ENCODE measurements around the gene SH2B2. TPM values are rescaled to one million over a fixed set of nuclear protein-coding genes. Genes with fewer than 3 reads are reported as not detected.

The SH2B2 gene
- total and polyA plus RNA-seq, 4 donors = 0.65 to 1.4 (median 1.0) TPM; not detected in 1

- H3K36me3 ChIP-seq (ENCODE audit: control insufficient read depth in 4 of 4, insufficient read depth in 3 of 4, low read depth in 1 of 4, low read length in 3 of 4) = peaks cover 2 to 22% (median 13%) of the 10 kb centered on the region in 4 donors
- no peak overlapping the region for H3K9ac ChIP-seq (ENCODE audit: low read depth in 1 of 2, low read length in 2 of 2)
- no peaks in the 10 kb centered on the region for H3K4me1 ChIP-seq (ENCODE audit: control insufficient read depth in 4 of 4, insufficient read depth in 4 of 4, low read length in 3 of 4)
- DNase-seq (ENCODE audit: low spot score) = no peak
- no peak overlapping the region for H3K27ac ChIP-seq (ENCODE audit: low read depth in 1 of 2, low read length in 2 of 2)
- WGBS = 95% methylated on average over 4 of the region's 4 CpGs
- H3K27me3 ChIP-seq (ENCODE audit: control insufficient read depth in 4 of 4, insufficient read depth in 4 of 4, low read length in 3 of 4) = no peaks in the 10 kb centered on the region
- H3K4me3 ChIP-seq (ENCODE audit: low read depth in 1 of 3, low read length in 3 of 3) = no peak overlapping the region
- TF ChIP-seq, protein P1, sequence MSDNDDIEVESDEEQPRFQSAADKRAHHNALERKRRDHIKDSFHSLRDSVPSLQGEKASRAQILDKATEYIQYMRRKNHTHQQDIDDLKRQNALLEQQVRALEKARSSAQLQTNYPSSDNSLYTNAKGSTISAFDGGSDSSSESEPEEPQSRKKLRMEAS (IDR thresholded peaks at IDR 0.05) = no peak
- TF ChIP-seq HNF4G (IDR thresholded peaks at IDR 0.05) (no peak), EGR1 (IDR thresholded peaks at IDR 0.05; ENCODE audit: low read depth in 2 of 2) (no peak), YY1 (IDR thresholded peaks at IDR 0.05) (no peak), NR2F2 (IDR thresholded peaks at IDR 0.05) (no peak), HNF4A (conservative IDR thresholded peaks at IDR 0.05) (no peak), FOXA2 (IDR thresholded peaks at IDR 0.05) (no peak), SP1 (IDR thresholded peaks at IDR 0.05) (no peak), FOXA1 (IDR thresholded peaks at IDR 0.05) (no peak), JUND (IDR thresholded peaks at IDR 0.05) (no peak), GABPA (IDR thresholded peaks at IDR 0.05 in 1 of 2, conservative IDR thresholded peaks at IDR 0.05 in 1 of 2) (no peak)
- TF ChIP-seq, protein P2, sequence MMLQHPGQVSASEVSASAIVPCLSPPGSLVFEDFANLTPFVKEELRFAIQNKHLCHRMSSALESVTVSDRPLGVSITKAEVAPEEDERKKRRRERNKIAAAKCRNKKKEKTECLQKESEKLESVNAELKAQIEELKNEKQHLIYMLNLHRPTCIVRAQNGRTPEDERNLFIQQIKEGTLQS (IDR thresholded peaks at IDR 0.05) = no peak
- H3K9me3 ChIP-seq (ENCODE audit: control insufficient read depth in 4 of 4, low read length in 3 of 4) = no peaks in the 10 kb centered on the region
Observed at GRCh38 chr7:102244601-102245000, 42.1 kb upstream of the SH2B2 start.

DNA sequence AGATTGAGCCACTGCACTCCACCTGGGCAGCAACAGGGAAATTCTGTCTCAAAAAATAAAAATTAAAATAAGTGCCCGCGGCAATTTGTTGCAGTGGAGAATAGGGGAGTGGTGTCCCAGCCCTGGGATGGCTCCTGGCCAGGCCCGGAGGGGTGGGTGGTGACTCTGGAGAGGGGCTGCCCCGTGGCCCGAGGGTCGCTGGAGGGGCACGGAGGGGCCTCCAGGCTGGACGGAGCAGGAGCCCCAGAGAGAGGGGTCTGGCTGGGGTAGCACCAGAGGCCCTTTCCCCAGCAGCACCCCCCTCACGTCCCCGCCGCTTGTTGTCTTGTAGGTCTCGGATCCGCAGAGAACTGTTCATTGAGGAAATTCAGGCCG lies 38.6 kb upstream of the SH2B2 start:
- Histone ChIP-seq H3K27ac (ENCODE audit: low read depth in 1 of 2, low read length in 2 of 2) (no peak overlapping the region), H3K9ac (ENCODE audit: low read depth in 1 of 2, low read length in 2 of 2) (no peak overlapping the region), H3K4me3 (ENCODE audit: low read depth in 1 of 3, low read length in 3 of 3) (no peak overlapping the region), H3K27me3 (ENCODE audit: control insufficient read depth in 4 of 4, insufficient read depth in 4 of 4, low read length in 3 of 4) (no peaks in the 10 kb centered on the region), H3K36me3 (ENCODE audit: control insufficient read depth in 4 of 4, insufficient read depth in 3 of 4, low read depth in 1 of 4, low read length in 3 of 4) (peaks cover 0 to 6% (median 4%) of the 10 kb centered on the region in 4 donors), H3K9me3 (ENCODE audit: control insufficient read depth in 4 of 4, low read length in 3 of 4) (no peaks in the 10 kb centered on the region), H3K4me1 (ENCODE audit: control insufficient read depth in 4 of 4, insufficient read depth in 4 of 4, low read length in 3 of 4) (peaks cover 0 to 5% (median 2%) of the 10 kb centered on the region in 4 donors)
- no peak for DNase-seq (ENCODE audit: low spot score)
- WGBS = 97% methylated on average over 14 of the region's 14 CpGs
- TF ChIP-seq GABPA (IDR thresholded peaks at IDR 0.05 in 1 of 2, conservative IDR thresholded peaks at IDR 0.05 in 1 of 2) (no peak), RAD21 (IDR thresholded peaks at IDR 0.05) (no peak)

DNA sequence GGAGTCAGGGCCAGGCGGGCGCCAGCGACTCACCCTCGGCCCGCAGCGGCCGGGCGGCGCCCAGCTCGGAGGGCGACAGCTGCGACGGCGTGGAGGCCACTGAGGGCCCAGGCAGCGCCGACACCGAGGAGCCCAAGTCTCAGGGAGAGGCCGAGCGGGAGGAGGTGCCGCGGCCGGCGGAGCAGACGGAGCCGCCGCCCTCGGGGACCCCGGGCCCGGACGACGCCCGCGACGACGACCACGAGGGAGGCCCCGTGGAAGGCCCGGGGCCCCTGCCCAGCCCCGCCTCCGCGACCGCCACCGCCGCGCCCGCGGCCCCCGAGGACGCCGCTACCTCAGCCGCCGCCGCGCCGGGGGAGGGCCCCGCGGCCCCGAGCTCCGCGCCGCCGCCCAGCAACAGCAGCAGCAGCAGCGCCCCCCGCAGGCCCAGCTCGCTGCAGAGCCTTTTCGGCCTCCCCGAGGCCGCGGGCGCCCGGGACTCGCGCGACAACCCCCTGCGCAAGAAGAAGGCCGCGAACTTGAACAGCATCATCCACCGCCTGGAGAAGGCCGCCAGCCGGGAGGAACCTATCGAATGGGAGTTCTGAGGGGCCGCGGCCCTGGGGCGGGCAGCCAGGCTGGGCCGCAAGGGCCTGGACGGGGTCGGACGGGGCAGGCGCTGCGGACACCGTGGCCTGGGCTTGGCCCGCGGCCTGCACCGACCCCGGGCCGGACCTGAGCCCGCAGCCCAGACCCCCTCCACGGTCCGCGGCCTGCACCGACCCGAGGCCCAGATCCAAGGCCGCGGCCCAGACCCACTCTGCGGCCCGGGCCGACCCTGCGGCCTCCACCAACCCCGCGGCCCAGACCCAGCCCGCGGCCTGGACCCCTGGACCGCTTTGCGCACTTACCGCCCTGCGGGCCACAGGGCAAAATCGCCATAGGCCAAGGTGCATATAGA lies 37.9 kb upstream of the SH2B2 start:
- DNase-seq (ENCODE audit: low spot score) = no peak
- no peaks in the 10 kb centered on the region for H3K27me3 ChIP-seq (ENCODE audit: control insufficient read depth in 4 of 4, insufficient read depth in 4 of 4, low read length in 3 of 4)
- no peak for TF ChIP-seq HNF4A (conservative IDR thresholded peaks at IDR 0.05)
- TF ChIP-seq, protein P1 (IDR thresholded peaks at IDR 0.05) = no peak
- TF ChIP-seq, protein P3, sequence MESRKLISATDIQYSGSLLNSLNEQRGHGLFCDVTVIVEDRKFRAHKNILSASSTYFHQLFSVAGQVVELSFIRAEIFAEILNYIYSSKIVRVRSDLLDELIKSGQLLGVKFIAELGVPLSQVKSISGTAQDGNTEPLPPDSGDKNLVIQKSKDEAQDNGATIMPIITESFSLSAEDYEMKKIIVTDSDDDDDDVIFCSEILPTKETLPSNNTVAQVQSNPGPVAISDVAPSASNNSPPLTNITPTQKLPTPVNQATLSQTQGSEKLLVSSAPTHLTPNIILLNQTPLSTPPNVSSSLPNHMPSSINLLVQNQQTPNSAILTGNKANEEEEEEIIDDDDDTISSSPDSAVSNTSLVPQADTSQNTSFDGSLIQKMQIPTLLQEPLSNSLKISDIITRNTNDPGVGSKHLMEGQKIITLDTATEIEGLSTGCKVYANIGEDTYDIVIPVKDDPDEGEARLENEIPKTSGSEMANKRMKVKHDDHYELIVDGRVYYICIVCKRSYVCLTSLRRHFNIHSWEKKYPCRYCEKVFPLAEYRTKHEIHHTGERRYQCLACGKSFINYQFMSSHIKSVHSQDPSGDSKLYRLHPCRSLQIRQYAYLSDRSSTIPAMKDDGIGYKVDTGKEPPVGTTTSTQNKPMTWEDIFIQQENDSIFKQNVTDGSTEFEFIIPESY (IDR thresholded peaks at IDR 0.05) = no peak
- TF ChIP-seq REST (IDR thresholded peaks at IDR 0.05) = no peak
- TF ChIP-seq CTCF (IDR thresholded peaks at IDR 0.05; ENCODE audit: low read depth, low read length, missing input control) = no peak
- no peak for TF ChIP-seq TAF1 (conservative IDR thresholded peaks at IDR 0.05)
- no peak for TF ChIP-seq SP1 (IDR thresholded peaks at IDR 0.05)
- no peak for TF ChIP-seq RAD21 (IDR thresholded peaks at IDR 0.05)
- no peak for TF ChIP-seq NR2F2 (IDR thresholded peaks at IDR 0.05)
- no peak for TF ChIP-seq EGR1 (IDR thresholded peaks at IDR 0.05; ENCODE audit: low read depth in 2 of 2)
- TF ChIP-seq JUND (IDR thresholded peaks at IDR 0.05) = no peak
- TF ChIP-seq HNF4G (IDR thresholded peaks at IDR 0.05) = no peak
- TF ChIP-seq, protein P2 (IDR thresholded peaks at IDR 0.05) = no peak

More for the DNA sequence above, 37.9 kb upstream of the SH2B2 start:
- WGBS = 95% methylated on average over 117 of the region's 117 CpGs
- Histone ChIP-seq H3K4me3 (ENCODE audit: low read depth in 1 of 3, low read length in 3 of 3) (no peak overlapping the region), H3K4me1 (ENCODE audit: control insufficient read depth in 4 of 4, insufficient read depth in 4 of 4, low read length in 3 of 4) (peaks cover 0 to 11% (median 5%) of the 10 kb centered on the region in 4 donors), H3K27ac (ENCODE audit: low read depth in 1 of 2, low read length in 2 of 2) (no peak overlapping the region), H3K36me3 (ENCODE audit: control insufficient read depth in 4 of 4, insufficient read depth in 3 of 4, low read depth in 1 of 4, low read length in 3 of 4) (peaks cover 0 to 6% (median 4%) of the 10 kb centered on the region in 4 donors), H3K9ac (ENCODE audit: low read depth in 1 of 2, low read length in 2 of 2) (no peak overlapping the region), H3K9me3 (ENCODE audit: control insufficient read depth in 4 of 4, low read length in 3 of 4) (no peaks in the 10 kb centered on the region)
